ENCODE results near the gene UBE4A.

DNA sequence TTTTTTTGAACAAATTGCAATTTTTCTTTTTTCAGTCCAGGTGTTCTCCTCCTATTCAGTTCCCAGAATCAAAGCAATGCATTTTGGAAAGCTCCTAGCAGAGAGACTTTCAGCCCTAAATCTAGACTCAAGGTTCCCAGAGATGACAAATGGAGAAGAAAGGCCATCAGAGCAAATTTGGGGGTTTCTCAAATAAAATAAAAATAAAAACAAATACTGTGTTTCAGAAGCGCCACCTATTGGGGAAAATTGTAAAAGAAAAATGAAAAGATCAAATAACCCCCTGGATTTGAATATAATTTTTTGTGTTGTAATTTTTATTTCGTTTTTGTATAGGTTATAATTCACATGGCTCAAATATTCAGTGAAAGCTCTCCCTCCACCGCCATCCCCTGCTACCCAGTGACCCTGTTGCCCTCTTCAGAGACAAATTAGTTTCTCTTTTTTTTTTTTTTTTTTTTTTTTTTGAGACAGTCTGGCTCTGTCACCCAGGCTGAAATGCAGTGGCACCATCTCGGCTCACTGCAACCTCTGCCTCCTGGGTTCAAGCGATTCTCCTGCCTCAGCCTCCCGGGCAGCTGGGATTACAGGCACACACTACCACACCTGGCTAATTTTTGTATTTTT lies 6.2 kb upstream of the UBE4A start:
- TF ChIP-seq TEAD4 (IDR thresholded peaks at IDR 0.05): no peak
- TF ChIP-seq NFIC (IDR thresholded peaks at IDR 0.05): no peak

Data from Ishikawa (cell line).